GM18505 (cell line): ENCODE data around the gene PSMC1.
"Not testable (repeated sequence)": the region's sequence is repeated elsewhere in the genome, so short reads cannot be mapped to it uniquely, and the experiment has no call there.

Experiments
- ATAC-seq: cut with Tn5 transposase; IDR thresholded peaks from one replicate; pipeline ENCODE4 v1.9.1; 2021; ENCODE audit not compliant: unreplicated experiment
- POLR2A ChIP-seq: IDR thresholded peaks from 4 replicates; pipeline ENCODE4 v1.6.1; 2011; ENCODE audit warnings: borderline replicate concordance; ENCODE audit not compliant: insufficient read depth, insufficient read length; ENCODE audit errors: extremely low read depth

Gene PSMC1

DNA sequence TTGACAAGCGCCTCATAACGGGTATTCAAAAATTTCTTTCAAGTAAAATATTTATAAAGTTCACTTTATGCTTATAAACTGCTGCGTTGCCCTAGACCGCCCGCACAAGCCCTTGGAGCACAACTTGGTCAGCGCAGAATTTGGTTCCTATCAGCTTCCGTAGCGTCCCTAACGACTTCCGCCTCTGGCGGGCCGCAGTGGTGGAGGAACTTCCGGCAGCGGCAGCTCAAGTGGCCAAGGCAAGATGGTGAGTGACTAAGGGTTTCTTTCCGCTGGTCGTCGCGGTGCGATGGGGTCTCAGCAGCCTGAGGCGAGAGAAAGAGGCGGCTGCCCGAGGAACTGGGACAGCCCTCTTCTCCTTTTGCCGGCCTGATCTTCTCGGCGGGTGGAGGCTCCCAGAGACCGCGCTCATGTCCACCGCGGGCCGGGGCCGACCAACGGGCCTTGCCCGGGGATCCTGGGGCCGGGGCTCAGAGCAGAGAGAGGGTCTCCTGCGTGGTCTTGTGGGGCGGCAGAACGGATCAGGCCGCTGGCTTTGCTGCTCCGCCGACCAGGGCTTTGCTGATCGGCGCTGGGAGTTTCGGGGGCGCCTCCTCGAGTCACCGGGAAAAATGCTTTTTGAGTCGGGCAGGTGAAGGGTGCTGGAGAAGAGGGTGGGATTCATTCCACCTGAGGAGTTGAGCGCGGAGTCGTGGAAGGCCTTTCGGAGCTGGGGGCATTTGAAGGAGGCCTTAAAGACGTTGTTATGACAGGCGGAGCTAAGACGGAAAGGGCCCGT lies at the start of gene PSMC1:
TSS of gene PSMC1 (plus strand) at position 200 of the 778 bp plus-strand sequence. CDS start at position 245, 45 bp downstream.
- peak; percentile 79 for TF ChIP-seq POLR2A
- peak; percentile 96 for ATAC-seq

- no peak for ATAC-seq
- TF ChIP-seq POLR2A: no peak
Measured at GRCh38 chr14:90213099-90213748, 43.1 kb upstream of the PSMC1 start.

- TF ChIP-seq POLR2A: no peak
- ATAC-seq: no peak
Measured at GRCh38 chr14:90228478-90228877, 27.9 kb upstream of the PSMC1 start.

- not testable (repeated sequence) for ATAC-seq
Measured at GRCh38 chr14:90229942-90230341, 26.4 kb upstream of the PSMC1 start.

- TF ChIP-seq POLR2A: no peak
- ATAC-seq: peak; percentile 50
Measured at GRCh38 chr14:90235179-90235976, 21.0 kb upstream of the PSMC1 start.

DNA sequence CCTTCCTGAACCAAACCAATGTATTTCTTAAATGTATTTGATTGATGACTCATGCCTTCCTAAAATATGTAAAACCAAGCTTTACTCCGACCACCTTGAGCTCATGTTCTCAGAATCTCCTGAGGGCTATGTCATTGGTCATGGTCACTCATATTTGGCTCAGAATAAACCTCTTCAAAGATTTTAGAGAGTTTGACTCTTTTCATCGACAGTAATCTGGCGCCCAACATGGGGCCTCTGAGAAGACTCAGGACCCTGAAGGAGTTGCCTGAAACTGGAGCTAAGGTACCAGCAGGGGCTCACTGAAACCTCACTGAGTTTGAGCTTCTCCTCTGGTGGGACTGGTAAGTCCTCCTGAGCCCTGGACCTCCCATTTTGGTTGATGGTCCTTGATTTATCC lies 17.2 kb upstream of the PSMC1 start:
- no peak for TF ChIP-seq POLR2A
- ATAC-seq: no peak

DNA sequence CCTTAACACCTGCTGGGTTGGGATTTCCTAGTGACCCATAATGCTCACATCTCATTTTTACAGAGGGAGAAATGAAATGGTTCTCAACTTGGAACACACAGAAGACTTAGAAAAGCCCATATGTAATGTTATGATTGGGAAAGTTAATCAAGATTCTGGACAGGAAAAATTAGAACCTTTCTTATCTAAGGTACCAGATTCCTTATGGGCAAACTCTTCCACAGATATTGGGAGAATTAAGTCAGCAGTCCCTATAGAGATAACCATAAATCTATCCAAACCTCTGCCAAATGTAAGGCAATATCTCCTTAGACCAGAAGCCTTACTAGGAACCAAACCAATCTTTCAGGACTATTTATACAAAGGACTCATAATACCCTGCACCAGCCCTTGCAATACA lies 13.9 kb upstream of the PSMC1 start:
- no peak for TF ChIP-seq POLR2A
- no peak for ATAC-seq

DNA sequence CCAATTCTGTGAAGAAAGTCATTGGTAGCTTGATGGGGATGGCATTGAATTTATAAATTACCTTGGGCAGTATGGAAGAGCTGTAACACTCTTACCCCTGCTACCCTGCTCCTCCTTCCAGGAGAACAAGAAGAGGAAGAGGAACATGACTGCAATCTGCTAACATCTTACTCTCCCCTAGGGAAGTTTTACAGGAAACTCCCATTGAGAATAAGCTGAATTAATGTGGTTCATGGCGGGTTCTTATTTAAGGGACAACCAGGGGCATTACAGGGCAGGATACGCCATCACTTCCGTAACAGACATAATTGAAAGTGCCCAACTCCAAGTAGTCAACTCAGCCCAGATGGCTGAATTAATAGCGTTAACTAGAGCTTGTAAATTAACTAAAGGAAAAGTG lies 9.4 kb upstream of the PSMC1 start:
- TF ChIP-seq POLR2A: no peak
- ATAC-seq: no peak

- ATAC-seq: not testable (repeated sequence)
Measured at GRCh38 chr14:90247441-90247840, 8.9 kb upstream of the PSMC1 start.

- ATAC-seq: no peak
Measured at GRCh38 chr14:90248594-90248993, 7.8 kb upstream of the PSMC1 start.

DNA sequence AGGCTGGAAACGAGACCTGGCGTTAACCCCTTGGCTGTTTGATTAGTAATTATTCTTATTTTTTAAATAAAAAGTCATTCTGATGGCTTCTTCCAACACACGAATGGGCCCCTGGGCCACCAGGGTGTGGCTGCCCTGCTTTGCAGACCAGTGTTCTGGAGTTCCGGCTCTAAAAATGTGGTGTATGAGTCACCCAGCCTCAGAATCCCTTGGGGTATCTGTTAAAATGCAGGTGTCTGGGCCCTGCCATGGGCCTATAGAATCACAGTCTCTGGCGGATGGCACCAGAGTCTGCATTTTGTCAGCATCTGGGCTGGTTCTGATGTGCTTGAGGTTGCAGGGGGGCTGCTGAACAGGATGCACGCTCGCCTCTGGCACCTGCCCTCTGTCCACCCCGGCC lies 2.5 kb upstream of the PSMC1 start:
- no peak for TF ChIP-seq POLR2A
- no peak for ATAC-seq

More at GRCh38 chr14:90248594-90248993, 7.8 kb upstream of the PSMC1 start:
- no peak for TF ChIP-seq POLR2A

- ATAC-seq: no peak
- no peak for TF ChIP-seq POLR2A
Measured at GRCh38 chr14:90255871-90256270, 482 bp upstream of the PSMC1 start.

- ATAC-seq: peak; percentile 79
- TF ChIP-seq POLR2A: no peak
Measured at GRCh38 chr14:90263748-90264449, 7.5 kb downstream of the PSMC1 start.

DNA sequence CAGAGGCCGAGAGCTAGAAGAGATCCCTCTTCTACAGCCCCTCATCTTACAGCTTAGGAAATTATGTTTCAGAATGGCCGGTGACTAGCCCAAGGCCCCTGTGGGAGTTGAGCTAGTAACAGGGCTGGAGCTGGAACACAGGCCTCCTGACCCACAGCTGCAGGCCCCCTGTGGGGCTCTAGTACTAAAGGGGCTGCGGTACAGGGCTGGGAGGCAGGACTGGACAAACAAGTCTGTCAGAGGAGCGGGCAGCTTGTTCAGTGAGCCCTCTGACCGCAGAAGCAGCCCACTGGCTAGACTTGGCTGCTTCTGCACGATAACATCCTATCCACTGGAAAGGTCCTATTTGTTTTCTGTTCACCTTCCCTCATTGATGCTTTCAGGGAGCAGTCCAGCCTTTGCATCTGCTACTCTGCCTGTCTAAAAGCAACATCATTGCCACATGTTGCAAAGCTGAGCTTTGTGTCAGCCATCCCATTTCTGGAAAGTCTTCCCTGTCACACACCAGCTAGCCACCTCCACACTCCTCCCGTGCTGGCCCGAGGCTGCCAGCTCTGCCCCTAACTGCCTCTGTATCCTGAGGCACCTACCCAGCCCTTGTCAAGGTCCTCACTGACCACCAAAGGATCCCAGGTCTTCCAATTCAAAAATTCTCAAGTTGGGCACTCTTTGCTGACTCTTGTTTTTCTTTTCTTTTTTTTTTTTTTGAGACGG lies 10.2 kb downstream of the PSMC1 start:
- no peak for TF ChIP-seq POLR2A
- no peak for ATAC-seq
